ENCODE results near the gene KIF5C. TPM values are rescaled to one million over a fixed set of nuclear protein-coding genes. Genes with fewer than 3 reads are reported as not detected.

Gene KIF5C
- total and polyA plus RNA-seq, 2 of the 13 experiments (the other 11 are each of a cell fraction or from before 2014, with no cell fraction given) = 0.15 to 0.20 TPM

DNA sequence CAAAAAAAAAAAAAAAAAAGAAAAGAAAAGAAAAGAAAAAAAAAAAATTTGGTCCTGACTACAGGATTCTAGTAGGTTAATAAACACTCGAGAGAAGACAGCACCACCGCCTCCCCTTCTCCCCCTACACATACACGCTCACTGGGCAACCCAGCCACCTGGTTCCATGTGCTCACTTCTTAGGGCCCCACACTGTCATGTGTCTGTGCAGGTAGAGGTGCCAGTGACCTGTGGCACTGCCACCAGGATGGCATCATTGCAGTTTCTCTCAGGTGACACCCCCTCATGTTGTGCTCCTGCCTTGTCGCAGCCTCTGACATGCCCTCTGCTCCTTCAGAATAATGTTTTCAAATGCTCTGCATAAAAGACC lies 123.8 kb downstream of the KIF5C start:
- no peak for ATAC-seq
- H3K4me2 ChIP-seq (ENCODE audit: low read depth, low read length) = no peak overlapping the region

DNA sequence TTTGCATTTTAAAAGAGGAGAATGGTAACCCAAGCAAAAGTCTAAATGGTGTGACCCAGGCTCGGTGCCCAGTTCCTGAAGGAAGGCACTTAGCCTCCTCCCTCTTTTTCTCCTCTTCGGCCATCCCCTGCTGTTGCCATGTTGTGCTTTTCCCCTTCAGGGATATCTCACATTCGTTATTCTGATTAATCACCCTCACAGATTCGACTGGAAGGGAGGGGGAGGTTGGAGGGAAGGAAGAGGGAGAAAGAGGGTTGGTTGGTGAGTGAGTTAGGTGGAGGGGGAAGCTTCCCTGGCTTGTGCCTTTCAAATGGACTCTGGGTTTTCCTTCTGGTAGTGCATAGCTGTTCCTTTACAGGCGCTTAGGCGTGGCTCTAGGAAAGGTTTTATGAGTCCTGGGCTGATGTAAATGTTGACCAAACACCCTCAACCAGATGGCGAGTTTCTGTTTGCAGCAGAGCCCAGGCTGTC lies 124.5 kb downstream of the KIF5C start:
- Histone ChIP-seq H3K79me2 (ENCODE audit: insufficient read depth, low read length) (no peaks in the 10 kb centered on the region), H3K27me3 (ENCODE audit: control insufficient read depth in 1 of 2, insufficient read depth in 2 of 2, low read length in 2 of 2) (peaks cover 0 to 41% of the 10 kb centered on the region in 2 experiments; a peak in 2 of 5 replicates), H3K9ac (ENCODE audit: insufficient read depth, low read depth, low read length) (no peak overlapping the region), H3K27ac (ENCODE audit: extremely low read length, insufficient read depth, low read length) (no peak overlapping the region), H2AFZ (ENCODE audit: low read length) (no peak overlapping the region), H3K4me3 (replicated peaks in 1 of 3; ENCODE audit: insufficient read depth in 1 of 3, low read depth in 2 of 3, low read length in 3 of 3) (no peak overlapping the region), H3K4me2 (ENCODE audit: low read depth, low read length) (no peak overlapping the region), H3K9me3 (ENCODE audit: low read length) (no peaks in the 10 kb centered on the region), H4K20me1 (ENCODE audit: insufficient read depth, low read length) (no peaks in the 10 kb centered on the region), H3K36me3 (replicated peaks in 1 of 2; ENCODE audit: control insufficient read depth in 1 of 2, insufficient read depth in 2 of 2, low read length in 2 of 2) (no peaks in the 10 kb centered on the region), H3K4me1 (ENCODE audit: insufficient read depth, low read length) (no peaks in the 10 kb centered on the region)
- FAIRE-seq (no peak), DNase-seq (ENCODE audit: low spot score) (no peak), ATAC-seq (no peak)
- POLR2A ChIA-PET = no interaction called here
- CTCF ChIA-PET (ENCODE audit: low intra/inter-chr PET ratio, low total read pairs) = no interaction called here
- in situ Hi-C loops (cut with HindIII; ENCODE audit: extremely low pct_ligation_motif_present, low pct_unique_long_range_greater_than_20kb) (loop anchor here (25.0 kb wide), 2 partner anchors 362 to 1062 kb away; partner anchors contain the start of gene EPC2), intact Hi-C loops (cut with micrococcal nuclease; ENCODE audit: unreplicated experiment) (no loop called here)
- WGBS (ENCODE audit: low lambda C conversion rate) = 14% methylated on average over 7 of the region's 7 CpGs
- BruUV-seq (replicated peaks) = no TSS peak
- no peak for TF ChIP-seq FIP1L1 (IDR thresholded peaks at IDR 0.05; ENCODE audit: borderline replicate concordance, insufficient read depth, low read depth, low read length)

More for the DNA sequence above, 123.8 kb downstream of the KIF5C start:
- Histone ChIP-seq H4K20me1 (ENCODE audit: insufficient read depth, low read length) (no peaks in the 10 kb centered on the region), H3K27ac (ENCODE audit: extremely low read length, insufficient read depth, low read length) (no peak overlapping the region), H3K36me3 (replicated peaks in 1 of 2; ENCODE audit: control insufficient read depth in 1 of 2, insufficient read depth in 2 of 2, low read length in 2 of 2) (no peaks in the 10 kb centered on the region), H3K4me3 (replicated peaks in 1 of 3; ENCODE audit: insufficient read depth in 1 of 3, low read depth in 2 of 3, low read length in 3 of 3) (no peak overlapping the region), H2AFZ (ENCODE audit: low read length) (no peak overlapping the region), H3K9ac (ENCODE audit: insufficient read depth, low read depth, low read length) (no peak overlapping the region), H3K79me2 (ENCODE audit: insufficient read depth, low read length) (no peaks in the 10 kb centered on the region), H3K27me3 (ENCODE audit: control insufficient read depth in 1 of 2, insufficient read depth in 2 of 2, low read length in 2 of 2) (peaks cover 0 to 38% of the 10 kb centered on the region in 2 experiments; a peak in 2 of 5 replicates), H3K9me3 (ENCODE audit: low read length) (no peaks in the 10 kb centered on the region), H3K4me1 (ENCODE audit: insufficient read depth, low read length) (no peaks in the 10 kb centered on the region)
- FAIRE-seq (no peak), DNase-seq (ENCODE audit: low spot score) (no peak)
- BruUV-seq (replicated peaks) = no TSS peak
- intact Hi-C loops (cut with micrococcal nuclease; ENCODE audit: unreplicated experiment) = no loop called here
- POLR2A ChIA-PET = no interaction called here
- in situ Hi-C loops (cut with HindIII; ENCODE audit: extremely low pct_ligation_motif_present, low pct_unique_long_range_greater_than_20kb) = loop anchor here (25.0 kb wide), 2 partner anchors 362 to 1062 kb away; partner anchors contain the start of gene EPC2
- CTCF ChIA-PET (ENCODE audit: low intra/inter-chr PET ratio, low total read pairs) = no interaction called here
- WGBS (ENCODE audit: low lambda C conversion rate) = 45% methylated on average over 4 of the region's 4 CpGs
- TF ChIP-seq, protein P1, sequence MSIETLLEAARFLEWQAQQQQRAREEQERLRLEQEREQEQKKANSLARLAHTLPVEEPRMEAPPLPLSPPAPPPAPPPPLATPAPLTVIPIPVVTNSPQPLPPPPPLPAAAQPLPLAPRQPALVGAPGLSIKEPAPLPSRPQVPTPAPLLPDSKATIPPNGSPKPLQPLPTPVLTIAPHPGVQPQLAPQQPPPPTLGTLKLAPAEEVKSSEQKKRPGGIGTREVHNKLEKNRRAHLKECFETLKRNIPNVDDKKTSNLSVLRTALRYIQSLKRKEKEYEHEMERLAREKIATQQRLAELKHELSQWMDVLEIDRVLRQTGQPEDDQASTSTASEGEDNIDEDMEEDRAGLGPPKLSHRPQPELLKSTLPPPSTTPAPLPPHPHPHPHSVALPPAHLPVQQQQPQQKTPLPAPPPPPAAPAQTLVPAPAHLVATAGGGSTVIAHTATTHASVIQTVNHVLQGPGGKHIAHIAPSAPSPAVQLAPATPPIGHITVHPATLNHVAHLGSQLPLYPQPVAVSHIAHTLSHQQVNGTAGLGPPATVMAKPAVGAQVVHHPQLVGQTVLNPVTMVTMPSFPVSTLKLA (IDR thresholded peaks at IDR 0.05) = peak; percentile 76
- no peak for TF ChIP-seq ZNF850 (CRISPR knock-in tag; conservative IDR thresholded peaks at IDR 0.05)
- no peak for TF ChIP-seq MIXL1 (CRISPR knock-in tag; IDR thresholded peaks at IDR 0.05)
